Keratinocyte (primary cell): ENCODE measurements around the gene SMCO4. TPM values are rescaled to one million over a fixed set of nuclear protein-coding genes. Genes with fewer than 3 reads are reported as not detected.

ENCODE experiments used
- DNase-seq: peaks from one replicate; pipeline ENCODE4 v3.0.0-alpha.2; 2011; ENCODE audit warnings: low read depth, missing footprints, low spot score
- FAIRE-seq: peaks from 2 replicates; lab custom pipeline; 2011; peaks lifted over from hg19 to GRCh38; lab: Jason Lieb, UNC
- H2AFZ ChIP-seq: 2 replicates; pipeline ENCODE4 v1.6.0; 2012; ENCODE audit warnings: low read length, control low read depth, inconsistent platforms; ENCODE audit not compliant: control insufficient read depth
- H3K27ac ChIP-seq: 2 replicates; pipeline ENCODE4 v1.5.1; 2011; ENCODE audit warnings: low read length; ENCODE audit not compliant: control insufficient read depth, insufficient read depth
- H3K27me3 ChIP-seq: 3 replicates; pipeline ENCODE4 v1.6.0; 2011; ENCODE audit warnings: low read length; ENCODE audit not compliant: control insufficient read depth, insufficient read depth; ENCODE audit errors: extremely low read depth
- H3K36me3 ChIP-seq, 2 experiments: 2 replicates in 1 of 2; 3 replicates in 1 of 2; pipeline ENCODE4 v1.5.1; 2011; ENCODE audit warnings: low read length in 2 of 2, mild to moderate bottlenecking in 1 of 2; ENCODE audit not compliant: control insufficient read depth in 2 of 2, insufficient read depth in 2 of 2; ENCODE audit errors: extremely low read depth in 1 of 2
- H3K4me1 ChIP-seq: 3 replicates; pipeline ENCODE4 v1.5.1; 2011; ENCODE audit warnings: low read length; ENCODE audit not compliant: control insufficient read depth, insufficient read depth; ENCODE audit errors: extremely low read depth
- H3K4me2 ChIP-seq: 3 replicates; pipeline ENCODE4 v1.6.0; 2011; ENCODE audit warnings: low read depth, low read length; ENCODE audit not compliant: control insufficient read depth, insufficient read depth; ENCODE audit errors: extremely low read depth
- H3K4me3 ChIP-seq, 3 experiments: fragments of 200-600 bp in 1 of 3; sonication (generic) in 1 of 3; 2 replicates in 2 of 3; 3 replicates in 1 of 3; pipeline ENCODE4 v1.5.1; 2011 to 2016; ENCODE audit warnings: low read length in 3 of 3, mild to moderate bottlenecking in 3 of 3, control low read depth in 2 of 3, inconsistent platforms in 1 of 3, low read depth in 1 of 3, mixed read lengths in 1 of 3, mixed run types in 1 of 3, moderate library complexity in 1 of 3; ENCODE audit not compliant: control insufficient read depth in 2 of 3, insufficient read depth in 2 of 3; ENCODE audit errors: extremely low read depth in 1 of 3
- H3K79me2 ChIP-seq: 2 replicates; pipeline ENCODE4 v1.6.0; 2012; ENCODE audit warnings: low read length; ENCODE audit not compliant: control insufficient read depth, insufficient read depth
- H3K9ac ChIP-seq: 3 replicates; pipeline ENCODE4 v1.6.0; 2011; ENCODE audit warnings: low read length; ENCODE audit not compliant: control insufficient read depth, insufficient read depth; ENCODE audit errors: extremely low read depth
- H3K9me1 ChIP-seq: 3 replicates; pipeline ENCODE4 v1.6.0; 2011; ENCODE audit warnings: low read length; ENCODE audit not compliant: control insufficient read depth, insufficient read depth; ENCODE audit errors: extremely low read depth
- H3K9me3 ChIP-seq: 2 replicates; pipeline ENCODE4 v1.5.1; 2012; ENCODE audit warnings: low read depth, low read length; ENCODE audit not compliant: control insufficient read depth
- H4K20me1 ChIP-seq: 3 replicates; pipeline ENCODE4 v1.6.0; 2011; ENCODE audit warnings: low read length; ENCODE audit not compliant: control insufficient read depth, insufficient read depth; ENCODE audit errors: extremely low read depth
- EZH2 ChIP-seq: IDR thresholded peaks from one replicate; pipeline ENCODE4 v1.6.1; 2012; ENCODE audit warnings: inconsistent platforms, mild to moderate bottlenecking, low read length, moderate library complexity
- dilution Hi-C: fragments of 300-500 bp; cut with MboI; formaldehyde crosslinking; loops from one replicate; pipeline ENCODE4 v1.7.0; 2020; ENCODE audit warnings: low sequenced_read_pairs; ENCODE audit not compliant: extremely low pct_ligation_motif_present
- polyA plus RNA-seq, 5 experiments: library from polyadenylated mRNA; depleted of rRNA in 3 of 5; stranded (reverse) in 3 of 5; stranded (forward) in 1 of 5; unstranded in 1 of 5; fragments of >200 nt; gene quantifications; 1 replicate in 1 of 5; 2 replicates in 3 of 5; 3 replicates in 1 of 5; pipeline versions ENCODE4 v1.2.1 to v1.2.3, GENCODE V29; 2011 to 2012; ENCODE audit warnings: missing spikeins in 2 of 5, low read depth in 1 of 5, low replicate concordance in 1 of 5
- TF ChIP-seq, protein P1 (sequence below), 3 experiments: IDR thresholded peaks in 1 of 3; conservative IDR thresholded peaks in 1 of 3; optimal IDR thresholded peaks in 1 of 3; 2 replicates in 2 of 3; 3 replicates in 1 of 3; pipeline versions ENCODE3 to v1.5.1; 2011; ENCODE audit warnings: low read length in 3 of 3, mild to moderate bottlenecking in 3 of 3, moderate library complexity in 2 of 3, control low read depth in 1 of 3, inconsistent platforms in 1 of 3; ENCODE audit not compliant: insufficient read depth in 2 of 3; ENCODE audit errors: extremely low read depth in 1 of 3

Gene SMCO4
- polyA plus RNA-seq, 1 donor (not counting 4 experiments of a cell fraction or from before 2014, with no cell fraction given): 1.5 TPM

GRCh38 chr11:93525601-93526345, 17.4 kb downstream of the SMCO4 start:
- no peaks in the 10 kb centered on the region for H3K9me3 ChIP-seq
- no peaks in the 10 kb centered on the region for H3K79me2 ChIP-seq
- H2AFZ ChIP-seq: no peak overlapping the region
- no peaks in the 10 kb centered on the region for H3K27me3 ChIP-seq
- FAIRE-seq (no peak), DNase-seq (no peak)
- dilution Hi-C loops: no loop called here
- H3K9ac ChIP-seq: no peak overlapping the region
- no peak overlapping the region for H3K27ac ChIP-seq
- no peak overlapping the region for H3K4me3 ChIP-seq
- H3K4me2 ChIP-seq: no peak overlapping the region
- no peak for TF ChIP-seq EZH2
- TF ChIP-seq, protein P1, sequence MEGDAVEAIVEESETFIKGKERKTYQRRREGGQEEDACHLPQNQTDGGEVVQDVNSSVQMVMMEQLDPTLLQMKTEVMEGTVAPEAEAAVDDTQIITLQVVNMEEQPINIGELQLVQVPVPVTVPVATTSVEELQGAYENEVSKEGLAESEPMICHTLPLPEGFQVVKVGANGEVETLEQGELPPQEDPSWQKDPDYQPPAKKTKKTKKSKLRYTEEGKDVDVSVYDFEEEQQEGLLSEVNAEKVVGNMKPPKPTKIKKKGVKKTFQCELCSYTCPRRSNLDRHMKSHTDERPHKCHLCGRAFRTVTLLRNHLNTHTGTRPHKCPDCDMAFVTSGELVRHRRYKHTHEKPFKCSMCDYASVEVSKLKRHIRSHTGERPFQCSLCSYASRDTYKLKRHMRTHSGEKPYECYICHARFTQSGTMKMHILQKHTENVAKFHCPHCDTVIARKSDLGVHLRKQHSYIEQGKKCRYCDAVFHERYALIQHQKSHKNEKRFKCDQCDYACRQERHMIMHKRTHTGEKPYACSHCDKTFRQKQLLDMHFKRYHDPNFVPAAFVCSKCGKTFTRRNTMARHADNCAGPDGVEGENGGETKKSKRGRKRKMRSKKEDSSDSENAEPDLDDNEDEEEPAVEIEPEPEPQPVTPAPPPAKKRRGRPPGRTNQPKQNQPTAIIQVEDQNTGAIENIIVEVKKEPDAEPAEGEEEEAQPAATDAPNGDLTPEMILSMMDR (optimal IDR thresholded peaks at IDR 0.05 in 1 of 3, IDR thresholded peaks at IDR 0.05 in 1 of 3, conservative IDR thresholded peaks at IDR 0.05 in 1 of 3; ENCODE audit: extremely low read depth in 1 of 3, insufficient read depth in 2 of 3, low read length in 3 of 3): no peak
- H3K4me1 ChIP-seq: no peaks in the 10 kb centered on the region
- no peaks in the 10 kb centered on the region for H4K20me1 ChIP-seq
- no peaks in the 10 kb centered on the region for H3K36me3 ChIP-seq
- no peaks in the 10 kb centered on the region for H3K9me1 ChIP-seq

DNA sequence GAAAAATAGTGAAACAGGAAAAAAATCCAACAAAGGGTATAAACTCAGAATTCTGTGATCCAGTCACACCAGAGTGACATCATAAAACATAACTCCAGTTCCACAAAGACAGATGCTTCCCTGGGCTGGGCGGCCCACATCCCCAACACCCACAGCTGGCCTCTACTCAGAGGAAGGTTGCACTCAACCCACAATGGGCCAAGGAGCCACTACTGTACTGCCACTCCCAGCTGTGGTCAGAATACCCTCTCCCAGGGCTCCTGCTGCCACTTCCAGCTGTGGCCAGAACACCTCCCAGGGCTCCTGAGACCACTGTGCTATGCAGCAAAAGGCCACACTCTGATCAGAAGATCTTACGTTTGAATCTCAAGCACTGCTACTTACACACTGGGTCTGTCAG, 18.3 kb downstream of the SMCO4 start:
- Histone ChIP-seq H3K79me2 (no peaks in the 10 kb centered on the region), H3K9me3 (no peaks in the 10 kb centered on the region)

More for the DNA sequence above, 18.3 kb downstream of the SMCO4 start:
- no peaks in the 10 kb centered on the region for H3K27me3 ChIP-seq
- no peaks in the 10 kb centered on the region for H3K4me1 ChIP-seq
- no peak overlapping the region for H3K4me3 ChIP-seq
- no peaks in the 10 kb centered on the region for H3K9me1 ChIP-seq
- dilution Hi-C loops: no loop called here
- no peak overlapping the region for H3K4me2 ChIP-seq
- TF ChIP-seq, protein P1 (optimal IDR thresholded peaks at IDR 0.05 in 1 of 3, IDR thresholded peaks at IDR 0.05 in 1 of 3, conservative IDR thresholded peaks at IDR 0.05 in 1 of 3; ENCODE audit: extremely low read depth in 1 of 3, insufficient read depth in 2 of 3, low read length in 3 of 3): no peak
- TF ChIP-seq EZH2: no peak
- no peak overlapping the region for H3K9ac ChIP-seq
- no peaks in the 10 kb centered on the region for H3K36me3 ChIP-seq
- FAIRE-seq (no peak), DNase-seq (no peak)
- no peak overlapping the region for H2AFZ ChIP-seq
- H4K20me1 ChIP-seq: no peaks in the 10 kb centered on the region
- no peak overlapping the region for H3K27ac ChIP-seq
